Transverse colon (tissue), 4 donors: ENCODE results near the gene AP1B1.

ENCODE experiments used
- CTCF ChIP-seq, 5 experiments: fragments of 200-600 bp in 3 of 5; fragments of 450-650 bp in 2 of 5; sonication (generic) in 3 of 5; IDR thresholded peaks; 1 replicate in 2 of 5; 2 replicates in 3 of 5; pipeline ENCODE4 v1.5.1; 2016 to 2017; ENCODE audit warnings: antibody characterized with exemption in 5 of 5, inconsistent platforms in 3 of 5, mild to moderate bottlenecking in 2 of 5, moderate library complexity in 1 of 5
- EP300 ChIP-seq: sonication (generic); formaldehyde crosslinking; IDR thresholded peaks from one replicate; pipeline ENCODE4 v1.6.1; 2017; ENCODE audit warnings: antibody characterized with exemption, low read depth
- POLR2A ChIP-seq: fragments of 450-650 bp; IDR thresholded peaks from one replicate; pipeline ENCODE4 v1.6.1; 2016; ENCODE audit warnings: antibody characterized with exemption, mild to moderate bottlenecking, moderate library complexity
- POLR2AphosphoS5 ChIP-seq, 3 donors: sonication (generic); formaldehyde crosslinking; IDR thresholded peaks; one replicate each; pipeline ENCODE4 v1.6.1; 2016; ENCODE audit warnings: antibody characterized with exemption in 3 of 3

DNA sequence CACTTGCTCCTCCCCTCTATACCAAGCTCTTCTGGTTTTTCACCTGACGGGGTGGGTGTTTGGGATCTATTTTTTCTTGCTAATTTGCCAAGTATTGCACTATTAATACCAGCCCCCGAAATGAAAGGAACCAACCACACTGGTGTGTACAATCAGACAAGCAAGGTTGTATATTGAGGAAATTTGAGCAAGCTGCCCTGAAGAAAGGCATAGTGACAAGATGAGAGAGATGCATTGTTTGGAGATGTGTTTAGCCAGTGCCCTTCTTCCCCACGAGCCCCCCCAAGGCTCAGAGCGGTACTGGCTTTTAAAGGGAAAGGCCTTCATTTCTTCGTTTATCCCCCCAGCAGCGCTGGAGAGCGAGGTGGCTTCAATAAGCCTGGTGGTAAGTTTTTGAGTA, 97.2 kb downstream of the AP1B1 start:
- no peak for TF ChIP-seq CTCF (IDR thresholded peaks at IDR 0.05)
- no peak for TF ChIP-seq EP300
- TF ChIP-seq POLR2AphosphoS5 (IDR thresholded peaks at IDR 0.05), result no peak
- no peak for TF ChIP-seq POLR2A
